Liver (tissue), 9 donors: ENCODE data around the gene DHRSX. TPM values are rescaled to one million over a fixed set of nuclear protein-coding genes. Genes with fewer than 3 reads are reported as not detected.

Source experiments
- DNase-seq: peaks from one replicate; pipeline ENCODE4 v3.0.0-alpha.2; 2017; ENCODE audit warnings: low spot score
- H3K27ac ChIP-seq, 2 donors: one replicate each; pipeline ENCODE4 v1.7.0; 2013; ENCODE audit warnings: inconsistent platforms in 2 of 2, low read length in 2 of 2, control low read depth in 1 of 2, low read depth in 1 of 2, mild to moderate bottlenecking in 1 of 2
- H3K27me3 ChIP-seq, 4 donors: one replicate each; pipeline versions ENCODE4 v1.6.1 to v1.7.0; 2013; ENCODE audit warnings: low read length in 3 of 4, inconsistent platforms in 1 of 4, mild to moderate bottlenecking in 1 of 4, moderate library complexity in 1 of 4; ENCODE audit not compliant: control insufficient read depth in 4 of 4, insufficient read depth in 4 of 4
- H3K36me3 ChIP-seq, 4 donors: one replicate each; pipeline versions ENCODE4 v1.6.1 to v1.7.0; 2013; ENCODE audit warnings: low read length in 3 of 4, mild to moderate bottlenecking in 3 of 4, low read depth in 1 of 4, moderate library complexity in 1 of 4; ENCODE audit not compliant: control insufficient read depth in 4 of 4, insufficient read depth in 3 of 4
- H3K4me1 ChIP-seq, 4 donors: one replicate each; pipeline versions ENCODE4 v1.6.1 to v1.7.0; 2013; ENCODE audit warnings: low read length in 3 of 4, mild to moderate bottlenecking in 3 of 4, moderate library complexity in 1 of 4; ENCODE audit not compliant: control insufficient read depth in 4 of 4, insufficient read depth in 4 of 4
- H3K4me3 ChIP-seq, 3 donors: one replicate each; pipeline versions ENCODE4 v1.6.1 to v1.7.0; 2013; ENCODE audit warnings: low read length in 3 of 3, control low read depth in 1 of 3, low read depth in 1 of 3, mild to moderate bottlenecking in 1 of 3
- H3K9ac ChIP-seq, 2 donors: one replicate each; pipeline ENCODE4 v1.7.0; 2013; ENCODE audit warnings: low read length in 2 of 2, mild to moderate bottlenecking in 2 of 2, moderate library complexity in 2 of 2, control low read depth in 1 of 2, low read depth in 1 of 2
- H3K9me3 ChIP-seq, 4 donors: one replicate each; pipeline versions ENCODE4 v1.6.1 to v1.7.0; 2013; ENCODE audit warnings: low read length in 3 of 4; ENCODE audit not compliant: control insufficient read depth in 4 of 4
- ATF3 ChIP-seq: IDR thresholded peaks from 2 replicates; pipeline ENCODE4 v1.6.1; 2016; ENCODE audit warnings: antibody characterized with exemption
- CTCF ChIP-seq: fragments of 150-350 bp; IDR thresholded peaks from 2 replicates; pipeline ENCODE4 v1.5.1; 2017; ENCODE audit warnings: improper control_type of control experiment, low read depth, low read length; ENCODE audit not compliant: missing input control
- FOXA1 ChIP-seq: IDR thresholded peaks from 2 replicates; pipeline ENCODE4 v1.6.1; 2016; ENCODE audit warnings: antibody characterized with exemption
- FOXA2 ChIP-seq: IDR thresholded peaks from 2 replicates; pipeline ENCODE4 v1.6.1; 2016; ENCODE audit warnings: antibody characterized with exemption
- GABPA ChIP-seq, 2 donors: IDR thresholded peaks in 1 of 2; conservative IDR thresholded peaks in 1 of 2; 2 replicates each; pipeline ENCODE4 v1.6.1; 2016; ENCODE audit warnings: antibody characterized with exemption in 2 of 2, mild to moderate bottlenecking in 1 of 2, moderate library complexity in 1 of 2
- HNF4A ChIP-seq, 2 donors: conservative IDR thresholded peaks; 2 replicates each; pipeline ENCODE4 v1.6.1; 2016; ENCODE audit warnings: antibody characterized with exemption in 2 of 2, mild to moderate bottlenecking in 2 of 2
- HNF4G ChIP-seq: IDR thresholded peaks from 2 replicates; pipeline ENCODE4 v1.6.1; 2016; ENCODE audit warnings: antibody characterized with exemption
- JUND ChIP-seq, 2 donors: IDR thresholded peaks; 2 replicates each; pipeline ENCODE4 v1.6.1; 2016; ENCODE audit warnings: antibody characterized with exemption in 2 of 2
- RAD21 ChIP-seq, 2 donors: IDR thresholded peaks; 2 replicates each; pipeline ENCODE4 v1.6.1; 2016; ENCODE audit warnings: antibody characterized with exemption in 2 of 2, mild to moderate bottlenecking in 2 of 2
- RXRA ChIP-seq, 2 donors: IDR thresholded peaks; 2 replicates each; pipeline ENCODE4 v1.6.1; 2017 to 2018; ENCODE audit warnings: antibody characterized with exemption in 2 of 2, mild to moderate bottlenecking in 1 of 2
- SP1 ChIP-seq: IDR thresholded peaks from 2 replicates; pipeline ENCODE4 v1.6.1; 2018; ENCODE audit warnings: antibody characterized with exemption, mild to moderate bottlenecking
- TAF1 ChIP-seq: conservative IDR thresholded peaks from 2 replicates; pipeline ENCODE4 v1.6.1; 2016; ENCODE audit warnings: antibody characterized with exemption, mild to moderate bottlenecking
- WGBS: extraction: QIAGEN DNeasy Blood & Tissue Kit; methylation state at CpG from one replicate; pipeline ENCODE4 v1.1.7; 2013; 5-methylcytosine and 5-hydroxymethylcytosine counted together
- polyA plus RNA-seq, 2 donors: library from polyadenylated mRNA; stranded (reverse) in 1 of 2; unstranded in 1 of 2; fragments of 200-250 nt in 1 of 2; fragments of >200 nt in 1 of 2; fragmentation: Nextera tagmentation in 1 of 2; extraction: Ambion mirVana in 1 of 2; gene quantifications; one replicate each; pipeline versions ENCODE4 v1.2.1 to v1.2.3, GENCODE V29; 2013 to 2015
- total RNA-seq, 2 donors: library from RNA; depleted of rRNA; stranded (reverse); fragments of >200 nt; gene quantifications; one replicate each; pipeline ENCODE4 v1.2.3, GENCODE V29; 2014
- TF ChIP-seq, protein P1 (sequence below): IDR thresholded peaks from 2 replicates; pipeline ENCODE4 v1.6.1; 2016; ENCODE audit warnings: antibody characterized with exemption
- TF ChIP-seq, protein P2 (sequence below): IDR thresholded peaks from 2 replicates; pipeline ENCODE4 v1.6.1; 2016; ENCODE audit warnings: antibody characterized with exemption
- donor health status: healthy.
- donor health status: healthy.
- donor health status: healthy.
- donor health status: healthy.
- donor health status: healthy.

Gene DHRSX
- total and polyA plus RNA-seq, 4 donors = 17.2 to 35.2 (median 23.3) TPM

GRCh38 chrX:2462780-2463179 is 38.0 kb downstream of the DHRSX start:
- no peaks in the 10 kb centered on the region for H3K36me3 ChIP-seq
- peaks cover 0 to 17% (median 8%) of the 10 kb centered on the region in 4 donors for H3K4me1 ChIP-seq
- no peak overlapping the region for H3K9ac ChIP-seq
- no peak overlapping the region for H3K27ac ChIP-seq
- 96% methylated on average over 3 of the region's 3 CpGs for WGBS
- no peak for TF ChIP-seq RXRA (IDR thresholded peaks at IDR 0.05)
- no peak for TF ChIP-seq SP1
- TF ChIP-seq, protein P1, sequence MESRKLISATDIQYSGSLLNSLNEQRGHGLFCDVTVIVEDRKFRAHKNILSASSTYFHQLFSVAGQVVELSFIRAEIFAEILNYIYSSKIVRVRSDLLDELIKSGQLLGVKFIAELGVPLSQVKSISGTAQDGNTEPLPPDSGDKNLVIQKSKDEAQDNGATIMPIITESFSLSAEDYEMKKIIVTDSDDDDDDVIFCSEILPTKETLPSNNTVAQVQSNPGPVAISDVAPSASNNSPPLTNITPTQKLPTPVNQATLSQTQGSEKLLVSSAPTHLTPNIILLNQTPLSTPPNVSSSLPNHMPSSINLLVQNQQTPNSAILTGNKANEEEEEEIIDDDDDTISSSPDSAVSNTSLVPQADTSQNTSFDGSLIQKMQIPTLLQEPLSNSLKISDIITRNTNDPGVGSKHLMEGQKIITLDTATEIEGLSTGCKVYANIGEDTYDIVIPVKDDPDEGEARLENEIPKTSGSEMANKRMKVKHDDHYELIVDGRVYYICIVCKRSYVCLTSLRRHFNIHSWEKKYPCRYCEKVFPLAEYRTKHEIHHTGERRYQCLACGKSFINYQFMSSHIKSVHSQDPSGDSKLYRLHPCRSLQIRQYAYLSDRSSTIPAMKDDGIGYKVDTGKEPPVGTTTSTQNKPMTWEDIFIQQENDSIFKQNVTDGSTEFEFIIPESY = no peak
- TF ChIP-seq HNF4G = no peak
- TF ChIP-seq FOXA1 = no peak
- no peak for TF ChIP-seq FOXA2
- TF ChIP-seq ATF3 = no peak
- TF ChIP-seq, protein P2, sequence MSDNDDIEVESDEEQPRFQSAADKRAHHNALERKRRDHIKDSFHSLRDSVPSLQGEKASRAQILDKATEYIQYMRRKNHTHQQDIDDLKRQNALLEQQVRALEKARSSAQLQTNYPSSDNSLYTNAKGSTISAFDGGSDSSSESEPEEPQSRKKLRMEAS = no peak
- no peak for TF ChIP-seq GABPA (IDR thresholded peaks at IDR 0.05 in 1 of 2, conservative IDR thresholded peaks at IDR 0.05 in 1 of 2)
- TF ChIP-seq JUND (IDR thresholded peaks at IDR 0.05) = no peak
- no peak for TF ChIP-seq TAF1
- H3K9me3 ChIP-seq = no peaks in the 10 kb centered on the region
- no peak for DNase-seq
- no peak overlapping the region for H3K4me3 ChIP-seq
- H3K27me3 ChIP-seq = no peaks in the 10 kb centered on the region

DNA sequence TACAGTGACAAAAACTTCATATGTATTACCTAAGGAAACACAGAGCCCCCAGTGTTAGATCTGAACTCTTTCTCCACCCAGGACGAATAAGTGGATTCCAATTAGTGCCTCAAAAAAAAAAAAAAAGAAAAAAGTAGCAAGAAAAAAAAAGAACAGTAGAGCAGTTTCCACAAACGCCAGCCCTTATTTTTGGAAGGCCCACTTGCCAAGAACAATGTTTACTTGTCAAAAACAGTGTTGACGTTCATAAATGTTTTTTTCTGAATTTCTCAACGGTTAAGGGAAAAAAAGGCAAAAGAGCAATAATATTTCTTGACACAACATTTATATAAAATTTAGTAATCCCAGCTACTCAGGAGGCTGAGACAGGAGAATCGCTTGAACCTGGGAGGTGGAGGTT is 38.7 kb downstream of the DHRSX start:
- Histone ChIP-seq H3K9me3 (no peaks in the 10 kb centered on the region), H3K4me1 (peaks cover 0 to 12% (median 5%) of the 10 kb centered on the region in 4 donors), H3K4me3 (no peak overlapping the region), H3K27me3 (no peaks in the 10 kb centered on the region), H3K27ac (peak overlapping the region; percentile 57 to 64), H3K36me3 (no peaks in the 10 kb centered on the region), H3K9ac (no peak overlapping the region)
- 40% methylated on average over 5 of the region's 5 CpGs for WGBS
- DNase-seq = no peak
- TF ChIP-seq HNF4G (no peak), HNF4A (conservative IDR thresholded peaks at IDR 0.05) (no peak), CTCF (no peak), FOXA2 (no peak), TAF1 (no peak), RAD21 (IDR thresholded peaks at IDR 0.05) (no peak), FOXA1 (no peak), SP1 (no peak)

- Histone ChIP-seq H3K9ac (no peak overlapping the region), H3K27ac (peak overlapping the region; percentile 57 to 64), H3K27me3 (no peaks in the 10 kb centered on the region), H3K4me3 (no peak overlapping the region), H3K9me3 (no peaks in the 10 kb centered on the region), H3K36me3 (no peaks in the 10 kb centered on the region), H3K4me1 (peaks cover 0 to 11% (median 5%) of the 10 kb centered on the region in 4 donors)
- TF ChIP-seq, protein P2 = no peak
- no peak for DNase-seq
- WGBS = 87% methylated on average over 8 of the region's 8 CpGs
Observed at GRCh38 chrX:2461711-2462016, 39.1 kb downstream of the DHRSX start.
